GM21360 (cell line): ENCODE results near the gene MRM1.

Source experiments
- ATAC-seq: cut with Tn5 transposase; IDR thresholded peaks from one replicate; pipeline ENCODE4 v1.9.1; 2021; ENCODE audit warnings: mild to moderate bottlenecking, moderate library complexity; ENCODE audit not compliant: unreplicated experiment

Gene MRM1, protein sequence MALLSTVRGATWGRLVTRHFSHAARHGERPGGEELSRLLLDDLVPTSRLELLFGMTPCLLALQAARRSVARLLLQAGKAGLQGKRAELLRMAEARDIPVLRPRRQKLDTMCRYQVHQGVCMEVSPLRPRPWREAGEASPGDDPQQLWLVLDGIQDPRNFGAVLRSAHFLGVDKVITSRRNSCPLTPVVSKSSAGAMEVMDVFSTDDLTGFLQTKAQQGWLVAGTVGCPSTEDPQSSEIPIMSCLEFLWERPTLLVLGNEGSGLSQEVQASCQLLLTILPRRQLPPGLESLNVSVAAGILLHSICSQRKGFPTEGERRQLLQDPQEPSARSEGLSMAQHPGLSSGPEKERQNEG

GRCh38 chr17:36601303-36602029 lies at the start of gene MRM1:
TSS of gene MRM1 (plus strand) at chr17:36601583. CDS start at chr17:36601811, 228 bp downstream.
- peak; percentile 78 for ATAC-seq

DNA sequence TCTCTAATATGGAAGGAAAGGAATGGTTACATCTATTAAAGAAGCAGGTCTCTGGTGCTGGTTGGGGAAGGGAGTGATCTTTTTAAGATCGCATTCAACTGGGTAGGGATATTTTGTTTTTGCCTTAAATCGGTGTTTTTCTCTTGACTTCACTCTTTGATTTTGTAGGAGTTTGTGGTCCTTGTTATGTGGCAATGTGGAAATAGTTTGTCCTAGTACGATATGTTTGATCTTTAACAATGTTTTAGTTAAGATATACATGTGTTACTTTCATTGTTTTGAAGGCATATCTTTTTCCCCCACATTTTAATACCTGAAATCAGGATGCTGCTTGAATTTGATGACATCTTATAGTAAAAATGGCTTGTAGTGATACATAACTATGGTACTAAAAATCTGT lies 47.9 kb upstream of the MRM1 start:
- ATAC-seq: no peak

GRCh38 chr17:36566081-36566480 lies 35.3 kb upstream of the MRM1 start:
- no peak for ATAC-seq

DNA sequence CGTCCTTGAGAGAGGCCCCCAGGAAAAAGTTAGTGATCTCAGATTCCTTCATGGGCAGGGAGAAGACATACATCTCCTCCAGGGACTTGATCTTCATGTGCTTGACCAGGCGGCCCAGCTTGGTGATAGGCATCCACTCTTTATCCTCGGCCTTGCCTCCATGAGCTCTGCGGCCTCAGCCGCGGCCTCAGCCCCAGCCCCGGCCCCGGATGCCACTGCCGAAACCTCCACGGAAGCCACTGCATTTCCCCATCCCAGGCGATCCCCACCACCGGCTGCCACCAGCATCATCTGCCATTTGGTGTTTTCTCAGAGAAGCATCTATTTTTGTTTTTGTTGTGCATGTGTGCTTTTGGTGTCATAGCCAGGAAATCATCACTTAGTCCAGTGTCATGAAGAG lies 26.4 kb upstream of the MRM1 start:
- no peak for ATAC-seq

GRCh38 chr17:36576793-36577192 lies 24.6 kb upstream of the MRM1 start:
- no peak for ATAC-seq

DNA sequence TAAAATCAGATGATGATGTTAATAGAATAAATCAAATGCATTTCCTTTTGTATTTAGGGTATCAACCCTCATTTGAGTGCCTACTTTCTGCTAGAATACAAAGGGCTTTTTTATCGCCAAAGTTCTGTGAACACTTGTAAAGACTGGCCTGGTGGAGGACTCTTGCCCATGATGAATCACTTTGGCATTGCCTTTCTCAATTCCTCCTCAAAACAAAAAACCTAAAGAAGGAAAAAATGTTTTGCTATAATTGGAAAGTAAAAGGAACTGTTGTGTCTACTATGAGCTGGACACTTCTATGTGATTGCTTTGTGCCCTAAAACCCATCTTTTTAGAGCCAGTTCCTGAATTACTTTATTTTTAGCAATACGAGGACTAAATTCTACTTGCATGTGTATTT lies 22.7 kb upstream of the MRM1 start:
- ATAC-seq: no peak

DNA sequence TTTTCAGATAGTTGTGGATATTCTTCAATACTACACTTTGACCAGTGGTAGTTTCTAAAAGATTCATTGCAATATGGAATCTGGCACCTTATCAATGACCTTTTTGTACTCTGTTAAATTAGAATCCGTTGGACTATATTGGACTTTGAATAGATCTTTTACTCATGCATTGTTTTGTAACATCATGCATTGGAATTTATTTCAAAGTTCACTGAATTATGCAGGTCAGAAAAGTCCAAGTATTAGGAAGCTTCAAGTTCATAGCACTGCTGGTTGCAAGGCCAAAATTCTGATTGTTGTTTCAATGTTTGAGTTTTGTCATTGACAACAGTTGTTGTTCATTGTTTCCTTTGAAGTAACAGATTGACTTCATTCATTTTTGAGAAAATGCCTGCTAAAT lies 17.6 kb upstream of the MRM1 start:
- ATAC-seq: no peak

DNA sequence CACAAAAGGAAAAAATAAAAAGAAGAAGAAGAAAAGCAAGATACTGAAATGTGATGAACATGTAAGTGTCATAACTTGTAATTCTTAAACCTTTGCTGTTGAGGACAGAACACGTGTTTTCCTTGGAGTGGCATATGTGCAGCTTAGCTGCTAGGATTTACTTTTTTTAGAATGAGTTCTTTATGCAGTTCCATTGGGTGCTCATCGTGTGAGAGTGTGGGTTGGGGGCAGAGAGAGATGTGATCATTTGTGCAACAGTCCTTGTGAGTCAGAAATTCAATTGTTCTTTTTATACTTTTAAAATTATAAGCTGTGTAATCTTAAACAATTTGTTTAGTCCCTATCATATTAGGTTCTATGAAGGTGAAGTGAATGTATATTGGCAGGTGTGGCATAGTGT lies 15.2 kb upstream of the MRM1 start:
- ATAC-seq: no peak

- no peak for ATAC-seq
Observed at GRCh38 chr17:36590082-36590481, 11.3 kb upstream of the MRM1 start.

DNA sequence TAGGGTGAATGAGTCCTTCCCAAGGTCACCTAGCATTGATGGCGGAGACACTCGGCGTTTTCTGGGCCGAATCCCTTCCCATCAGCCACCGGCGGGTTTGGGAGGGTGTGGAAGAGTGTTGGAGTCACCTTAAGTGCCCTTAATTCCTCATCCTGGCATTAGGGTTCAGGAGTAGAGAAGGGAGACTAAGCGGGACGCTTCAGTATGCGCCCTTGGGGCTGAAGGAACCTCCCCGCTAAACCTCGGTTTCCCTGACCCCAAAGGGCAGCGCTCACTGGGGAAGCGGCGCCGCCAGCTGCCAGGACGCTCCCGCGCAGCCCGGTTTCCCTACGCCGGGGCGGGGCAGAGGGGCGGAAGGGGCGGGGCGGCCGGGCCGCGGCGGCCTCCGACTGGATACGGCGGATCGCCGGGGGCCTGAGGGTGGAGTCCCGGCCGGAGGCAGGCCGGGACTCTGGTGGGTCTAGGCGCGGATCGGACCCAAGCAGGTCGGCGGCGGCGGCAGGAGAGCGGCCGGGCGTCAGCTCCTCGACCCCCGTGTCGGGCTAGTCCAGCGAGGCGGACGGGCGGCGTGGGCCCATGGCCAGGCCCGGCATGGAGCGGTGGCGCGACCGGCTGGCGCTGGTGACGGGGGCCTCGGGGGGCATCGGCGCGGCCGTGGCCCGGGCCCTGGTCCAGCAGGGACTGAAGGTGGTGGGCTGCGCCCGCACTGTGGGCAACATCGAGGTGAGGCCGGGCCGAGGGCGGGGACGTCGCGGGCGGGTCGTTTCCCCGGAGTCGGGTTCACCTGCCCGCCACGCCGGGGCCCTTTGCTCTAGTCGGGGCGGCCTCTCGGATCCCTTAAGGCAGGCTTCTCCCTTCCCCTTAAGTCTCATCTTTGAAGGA lies 9.7 kb upstream of the MRM1 start, which contains the start of gene DHRS11:
Gene DHRS11 (plus strand): TSS at position 446 of the 882 bp plus-strand sequence. CDS start 131 bp downstream, at position 577.
- ATAC-seq: peak; percentile 68

GRCh38 chr17:36592316-36592715 lies 9.1 kb upstream of the MRM1 start:
- no peak for ATAC-seq

DNA sequence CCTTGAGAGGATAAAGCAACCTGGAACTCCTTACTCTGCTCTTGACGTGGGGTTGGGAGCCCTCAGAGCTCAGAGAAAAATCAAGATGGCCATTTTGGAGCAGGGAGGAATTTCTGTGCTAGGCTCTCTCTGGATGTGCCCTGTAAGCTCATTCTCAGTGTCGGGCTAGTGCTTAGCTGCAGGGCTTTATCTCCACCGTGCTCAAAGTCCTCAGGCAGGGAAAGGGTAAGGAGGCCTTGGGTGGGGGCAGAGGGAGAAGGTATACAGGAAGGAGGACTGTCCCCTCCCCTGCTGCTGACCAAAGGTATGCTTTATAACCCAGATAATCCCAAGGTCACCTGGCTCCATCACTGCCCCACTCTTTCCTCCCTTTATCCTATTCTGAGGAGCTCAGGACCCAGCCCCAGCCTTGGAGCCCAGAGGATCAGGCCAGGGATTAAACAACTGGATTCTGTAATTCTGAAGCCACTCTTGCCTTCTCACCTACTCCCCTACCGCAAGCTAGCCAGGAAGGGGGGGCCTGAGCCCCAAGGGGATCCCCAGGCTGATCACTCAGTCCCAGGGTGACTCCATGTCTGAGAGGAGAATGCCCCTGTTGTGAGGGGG lies 8.6 kb upstream of the MRM1 start:
- ATAC-seq: no peak

GRCh38 chr17:36593656-36594316 lies 7.6 kb upstream of the MRM1 start:
- ATAC-seq: no peak

GRCh38 chr17:36594626-36595401 lies 6.6 kb upstream of the MRM1 start:
- ATAC-seq: no peak

GRCh38 chr17:36597226-36597625 lies 4.2 kb upstream of the MRM1 start:
- ATAC-seq: no peak

DNA sequence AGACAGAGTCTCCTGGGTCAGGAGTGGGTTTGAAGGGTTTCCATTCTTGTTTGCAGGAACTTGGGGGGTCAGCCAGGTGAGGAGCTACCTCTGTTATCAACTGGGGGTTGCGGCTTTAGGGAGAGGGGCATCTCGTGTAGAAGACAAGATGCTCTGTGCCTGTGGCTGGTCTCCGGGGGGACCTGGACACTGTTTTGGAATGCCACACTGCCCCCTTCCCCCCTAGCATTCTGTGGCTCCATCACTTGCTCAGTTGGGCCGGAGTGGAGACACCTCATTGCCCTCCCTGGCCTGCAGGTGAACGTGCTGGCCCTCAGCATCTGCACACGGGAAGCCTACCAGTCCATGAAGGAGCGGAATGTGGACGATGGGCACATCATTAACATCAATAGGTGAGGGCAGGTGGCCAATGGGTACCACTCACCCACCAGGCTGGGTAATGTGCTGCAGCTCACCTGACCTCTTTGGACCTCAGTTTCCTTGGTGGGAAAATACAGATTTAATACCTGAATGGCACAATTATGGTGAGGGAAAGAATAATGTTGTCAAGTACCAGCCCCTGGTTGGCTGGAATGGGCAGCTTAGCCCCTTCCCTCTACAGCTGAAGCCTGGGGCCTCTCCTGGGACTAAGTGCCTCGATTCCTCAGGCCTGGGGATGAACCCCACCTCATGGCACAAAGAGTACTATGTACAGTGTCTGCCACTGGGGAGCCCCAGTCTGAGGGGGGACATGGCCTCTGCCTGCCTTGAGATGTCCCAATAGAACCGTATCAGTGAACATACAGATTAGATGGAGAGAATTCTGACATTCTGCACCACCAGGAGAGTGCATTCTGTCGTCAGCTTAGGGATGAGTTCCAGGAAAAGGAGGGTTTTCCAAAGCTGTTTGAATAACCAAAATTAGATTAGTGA lies 3.3 kb upstream of the MRM1 start:
- ATAC-seq: no peak

DNA sequence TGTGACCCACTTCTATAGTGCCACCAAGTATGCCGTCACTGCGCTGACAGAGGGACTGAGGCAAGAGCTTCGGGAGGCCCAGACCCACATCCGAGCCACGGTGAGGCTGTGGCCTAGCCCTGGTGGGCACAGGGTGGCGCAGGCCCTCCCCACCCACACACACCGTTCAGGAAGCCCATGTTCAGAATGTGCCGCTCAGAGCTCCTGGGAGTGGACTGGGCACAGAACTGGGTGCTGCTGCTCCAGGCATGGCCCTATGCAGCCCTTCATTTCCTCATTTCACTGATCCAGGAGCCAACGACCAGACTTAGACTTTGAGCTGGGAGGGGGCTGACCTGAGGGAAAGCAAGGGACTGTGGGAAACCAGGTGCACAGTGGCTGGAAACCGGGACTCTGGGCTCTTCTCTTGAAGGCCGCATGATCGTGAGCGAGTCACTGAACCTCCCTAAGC lies 2.4 kb upstream of the MRM1 start:
- no peak for ATAC-seq

DNA sequence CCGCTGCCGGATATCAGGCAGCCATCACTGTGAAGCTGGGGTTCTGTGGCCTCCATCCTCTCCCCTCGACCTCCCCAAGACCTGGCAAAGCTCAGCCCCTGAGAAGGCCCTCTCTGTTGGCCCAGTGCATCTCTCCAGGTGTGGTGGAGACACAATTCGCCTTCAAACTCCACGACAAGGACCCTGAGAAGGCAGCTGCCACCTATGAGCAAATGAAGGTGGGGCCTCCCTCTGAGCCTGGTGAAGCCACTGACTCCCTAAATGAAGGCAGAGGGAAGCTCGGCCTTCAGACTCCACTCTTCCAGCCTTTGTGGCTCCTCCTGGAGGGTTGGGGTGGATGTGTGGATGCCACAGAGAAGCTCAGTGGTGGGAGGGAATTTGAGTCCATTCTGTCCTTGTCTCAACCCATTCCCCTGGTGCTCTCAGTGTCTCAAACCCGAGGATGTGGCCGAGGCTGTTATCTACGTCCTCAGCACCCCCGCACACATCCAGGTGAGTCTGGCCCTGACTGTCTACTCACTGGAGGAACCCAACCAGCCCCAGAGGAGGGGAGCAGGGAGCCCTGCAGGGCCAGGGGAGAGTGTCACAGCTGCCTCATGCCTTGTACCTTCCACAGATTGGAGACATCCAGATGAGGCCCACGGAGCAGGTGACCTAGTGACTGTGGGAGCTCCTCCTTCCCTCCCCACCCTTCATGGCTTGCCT lies 1.7 kb upstream of the MRM1 start:
- no peak for ATAC-seq
